H1 (cell line): ENCODE results near the gene ZFP36L2. TPM values are rescaled to one million over a fixed set of nuclear protein-coding genes. Genes with fewer than 3 reads are reported as not detected.

Experiments used
- CTCF ChIA-PET: fragments of 300-600 bp; sonication (Branson Sonifier 250); formaldehyde crosslinking; loops from one replicate; lab custom pipeline; 2021; ENCODE audit not compliant: partially characterized antibody; lab: Charles Lee
- POLR2A ChIA-PET: fragments of 300-600 bp; sonication (Branson Sonifier 250); formaldehyde crosslinking; loops from one replicate; lab custom pipeline; 2021; ENCODE audit warnings: inconsistent platforms; ENCODE audit not compliant: partially characterized antibody; lab: Charles Lee
- DNase-seq, 2 experiments: peaks; one replicate each; pipeline versions ENCODE4 v3.0.0 to v3.0.0-alpha.2; 2010 to 2022; ENCODE audit warnings: low spot score in 2 of 2, low read depth in 1 of 2, mixed read lengths in 1 of 2
- FAIRE-seq: peaks from 2 replicates; lab custom pipeline; 2011; peaks lifted over from hg19 to GRCh38; lab: Jason Lieb, UNC
- H2AFZ ChIP-seq: 2 replicates; pipeline ENCODE4 v1.8.1; 2012; ENCODE audit warnings: low read length, inconsistent platforms
- H2AK5ac ChIP-seq: 2 replicates; pipeline ENCODE4 v1.6.1; 2013; ENCODE audit warnings: low read depth, low read length
- H2BK120ac ChIP-seq: replicated peaks from 2 replicates; pipeline ENCODE3; 2013; ENCODE audit warnings: low read depth, low read length, inconsistent platforms
- H2BK12ac ChIP-seq: 2 replicates; pipeline ENCODE4 v1.6.1; 2013; ENCODE audit warnings: low read depth, low read length
- H2BK15ac ChIP-seq: 2 replicates; pipeline ENCODE4 v1.6.1; 2013; ENCODE audit warnings: low read length
- H2BK20ac ChIP-seq: 2 replicates; pipeline ENCODE4 v1.6.1; 2013; ENCODE audit warnings: low read length
- H2BK5ac ChIP-seq: 2 replicates; pipeline ENCODE4 v1.6.1; 2013; ENCODE audit warnings: low read depth, low read length
- H3K14ac ChIP-seq: 2 replicates; pipeline ENCODE4 v1.6.1; 2013; ENCODE audit warnings: inconsistent platforms; ENCODE audit not compliant: insufficient read length
- H3K18ac ChIP-seq: 2 replicates; pipeline ENCODE4 v1.6.1; 2013; ENCODE audit warnings: low read length; ENCODE audit errors: extremely low read depth
- H3K23ac ChIP-seq: 2 replicates; pipeline ENCODE4 v1.6.1; 2013; ENCODE audit warnings: inconsistent platforms; ENCODE audit not compliant: insufficient read length
- H3K23me2 ChIP-seq: 2 replicates; pipeline ENCODE4 v1.6.1; 2013; ENCODE audit warnings: low read depth, low read length
- H3K27ac ChIP-seq: 2 replicates; pipeline ENCODE4 v1.6.1; 2011; ENCODE audit warnings: low read depth, low read length, inconsistent platforms
- H3K27me3 ChIP-seq, 4 experiments: replicated peaks in 1 of 4; 1 replicate in 1 of 4; 2 replicates in 3 of 4; pipeline versions ENCODE4 v1.6.1 to v1.8.1; 2011 to 2013; ENCODE audit warnings: low read length in 3 of 4, mild to moderate bottlenecking in 3 of 4, inconsistent platforms in 2 of 4, mixed read lengths in 2 of 4, moderate library complexity in 1 of 4; ENCODE audit not compliant: control insufficient read depth in 3 of 4, insufficient read depth in 3 of 4; ENCODE audit errors: extremely low read depth in 1 of 4
- H3K36me3 ChIP-seq, 4 experiments: 2 replicates each; pipeline versions ENCODE4 v1.6.1 to v1.8.1; 2011 to 2013; ENCODE audit warnings: mild to moderate bottlenecking in 4 of 4, low read length in 3 of 4, moderate library complexity in 2 of 4, control low read depth in 1 of 4, inconsistent platforms in 1 of 4; ENCODE audit not compliant: insufficient read depth in 4 of 4, control insufficient read depth in 2 of 4
- H3K4ac ChIP-seq: replicated peaks from 2 replicates; pipeline ENCODE3; 2013; ENCODE audit warnings: low read length, low read depth, mixed read lengths, inconsistent platforms; ENCODE audit not compliant: insufficient read length
- H3K4me1 ChIP-seq, 4 experiments: replicated peaks in 1 of 4; 1 replicate in 1 of 4; 2 replicates in 3 of 4; pipeline versions ENCODE4 v1.6.1 to v1.8.1; 2011 to 2013; ENCODE audit warnings: low read length in 3 of 4, inconsistent platforms in 2 of 4, mixed read lengths in 1 of 4; ENCODE audit not compliant: insufficient read depth in 4 of 4, control insufficient read depth in 3 of 4
- H3K4me2 ChIP-seq, 2 experiments: 2 replicates each; pipeline versions ENCODE4 v1.6.1 to v1.8.1; 2011 to 2013; ENCODE audit warnings: low read depth in 2 of 2, low read length in 2 of 2, control low read depth in 1 of 2, inconsistent platforms in 1 of 2, mild to moderate bottlenecking in 1 of 2; ENCODE audit not compliant: insufficient read depth in 1 of 2
- H3K4me3 ChIP-seq, 4 experiments: fragments of 200-600, 300-600 bp in 1 of 4; sonication (generic), shearing (Covaris generic), sonication (Bioruptor Twin) in 1 of 4; 2 replicates each; pipeline versions ENCODE4 v1.5.1 to v1.8.1; 2011 to 2016; ENCODE audit warnings: low read length in 4 of 4, low read depth in 3 of 4, control low read depth in 2 of 4, inconsistent platforms in 2 of 4, mild to moderate bottlenecking in 2 of 4, mixed read lengths in 1 of 4, moderate library complexity in 1 of 4; ENCODE audit not compliant: insufficient read depth in 2 of 4; ENCODE audit errors: extremely low read depth in 1 of 4
- H3K56ac ChIP-seq: replicated peaks from 2 replicates; pipeline ENCODE3; 2013; ENCODE audit warnings: low read depth, mild to moderate bottlenecking, mixed read lengths, low read length, inconsistent platforms; ENCODE audit not compliant: insufficient read length
- H3K79me1 ChIP-seq: 2 replicates; pipeline ENCODE4 v1.6.1; 2013; ENCODE audit warnings: low read depth, low read length, control low read depth
- H3K79me2 ChIP-seq, 2 experiments: 2 replicates each; pipeline versions ENCODE4 v1.6.1 to v1.8.1; 2012 to 2013; ENCODE audit warnings: low read length in 2 of 2, mild to moderate bottlenecking in 2 of 2, inconsistent platforms in 1 of 2; ENCODE audit not compliant: insufficient read depth in 2 of 2, control insufficient read depth in 1 of 2
- H3K9ac ChIP-seq, 4 experiments: replicated peaks in 1 of 4; 1 replicate in 1 of 4; 2 replicates in 3 of 4; pipeline versions ENCODE4 v1.6.1 to v1.8.1; 2011 to 2013; ENCODE audit warnings: low read depth in 3 of 4, low read length in 3 of 4, control low read depth in 2 of 4, mild to moderate bottlenecking in 2 of 4, moderate library complexity in 2 of 4, inconsistent platforms in 1 of 4; ENCODE audit errors: extremely low read depth in 1 of 4
- H3K9me3 ChIP-seq, 2 experiments: 2 replicates each; pipeline versions ENCODE4 v1.6.1 to v1.8.1; 2012 to 2013; ENCODE audit warnings: mild to moderate bottlenecking in 2 of 2, moderate library complexity in 2 of 2, control low read depth in 1 of 2, inconsistent platforms in 1 of 2, low read depth in 1 of 2, low read length in 1 of 2, mixed read lengths in 1 of 2; ENCODE audit not compliant: insufficient read depth in 2 of 2
- H4K20me1 ChIP-seq, 2 experiments: replicated peaks in 1 of 2; 2 replicates each; pipeline versions ENCODE3 to v1.8.1; 2011 to 2013; ENCODE audit warnings: inconsistent platforms in 2 of 2, low read length in 2 of 2, mild to moderate bottlenecking in 1 of 2; ENCODE audit not compliant: insufficient read depth in 2 of 2, control insufficient read depth in 1 of 2
- H4K5ac ChIP-seq: 2 replicates; pipeline ENCODE4 v1.6.1; 2013; ENCODE audit warnings: low read length, low read depth, mixed read lengths, inconsistent platforms; ENCODE audit not compliant: insufficient read length
- H4K8ac ChIP-seq: 2 replicates; pipeline ENCODE4 v1.8.0; 2013; ENCODE audit warnings: mild to moderate bottlenecking, moderate library complexity, low read length, inconsistent platforms; ENCODE audit not compliant: insufficient read depth; ENCODE audit errors: extremely low read depth
- H4K91ac ChIP-seq: replicated peaks from 2 replicates; pipeline ENCODE3; 2013; ENCODE audit warnings: low read length, mixed read lengths, inconsistent platforms; ENCODE audit not compliant: insufficient read length
- CHD1 ChIP-seq: IDR thresholded peaks from 2 replicates; pipeline ENCODE4 v1.6.1; 2012; ENCODE audit warnings: low read depth, low read length, improper control_type of control experiment
- EGR1 ChIP-seq: IDR thresholded peaks from 2 replicates; pipeline ENCODE4 v1.6.1; 2011; ENCODE audit warnings: low read depth, low read length, borderline replicate concordance
- EZH2 ChIP-seq: fragments of 200-600 bp; sonication (generic); IDR thresholded peaks from 2 replicates; pipeline ENCODE4 v1.7.1; 2012; ENCODE audit warnings: low read depth, mild to moderate bottlenecking, moderate library complexity, low read length, inconsistent platforms; ENCODE audit not compliant: severe bottlenecking
- POLR2A ChIP-seq, 2 experiments: IDR thresholded peaks; 1 replicate in 1 of 2; 2 replicates in 1 of 2; pipeline ENCODE4 v1.6.1; 2011; ENCODE audit warnings: low read depth in 2 of 2, low read length in 2 of 2, mild to moderate bottlenecking in 2 of 2; ENCODE audit errors: control extremely low read depth in 1 of 2
- WGBS, 2 experiments: shearing (Covaris generic) in 1 of 2; methylation state at CpG; one replicate each; pipeline versions ENCODE4 v1.1.6 to v1.1.7; 2013 to 2015; ENCODE audit warnings: low lambda C conversion rate in 2 of 2, mixed read lengths in 2 of 2, inconsistent platforms in 1 of 2, low coverage in 1 of 2, missing lambda C conversion rate in 1 of 2; ENCODE audit not compliant: insufficient replicate concordance in 2 of 2, insufficient coverage in 1 of 2, insufficient read length in 1 of 2; ENCODE audit errors: extremely low coverage in 1 of 2, missing lambda C conversion rate in 1 of 2; 5-methylcytosine and 5-hydroxymethylcytosine counted together
- polyA plus RNA-seq, 7 experiments: library from polyadenylated mRNA; depleted of rRNA in 3 of 7; stranded (reverse) in 5 of 7; unstranded in 2 of 7; fragments of >200 nt in 5 of 7; fragments of 200-250 nt in 2 of 7; gene quantifications; 1 replicate in 5 of 7; 2 replicates in 1 of 7; 4 replicates in 1 of 7; pipeline versions ENCODE4 v1.2.1 to v1.2.3, GENCODE V29; 2011 to 2013; ENCODE audit warnings: missing spikeins in 2 of 7, mixed read lengths in 2 of 7
- total RNA-seq: library from RNA; stranded (reverse); fragmentation: NEBNext Ultra II Directional; extraction: Animal tissue kit (Norgen Biotek cat#: 25700); gene quantifications from 2 replicates; pipeline ENCODE4 v1.2.1, GENCODE V29; 2021

Gene ZFP36L2
- total and polyA plus RNA-seq, 2 of the 8 experiments (the other 6 are each of a cell fraction or from before 2014, with no cell fraction given), result 13.4 to 102 TPM

DNA sequence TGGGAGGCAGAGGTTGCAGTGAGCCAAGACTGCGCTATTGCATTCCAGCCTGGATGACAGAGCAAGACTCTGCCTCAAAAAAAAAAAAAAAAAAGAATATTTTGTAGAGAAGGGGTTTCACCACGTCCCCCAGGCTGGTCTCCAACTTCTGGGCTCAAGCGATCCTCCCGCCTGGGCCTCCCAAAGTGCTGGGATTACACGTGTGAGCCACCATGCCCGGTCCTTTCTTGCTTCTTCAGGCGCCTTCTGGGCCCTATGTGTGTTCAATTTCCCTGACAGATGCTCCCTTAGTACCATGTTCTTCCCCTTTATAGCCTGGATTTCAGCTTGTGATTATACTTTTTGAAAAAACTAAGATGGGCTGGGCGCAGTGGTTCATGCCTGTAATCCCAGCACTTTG, 9.8 kb downstream of the ZFP36L2 start:
- POLR2A ChIA-PET, result interaction anchor here (0.6 to 4.5 kb wide), 5 partner anchors 10 to 37 kb away, joined by 3 to 32 read pairs (median 6); partner anchors contain the start of gene ZFP36L2
- Histone ChIP-seq H2BK120ac (peak overlapping the region; percentile 95), H3K4ac (peak overlapping the region; percentile 60), H2AFZ (no peak overlapping the region), H3K4me1 (peaks cover 20 to 39% (median 29%) of the 10 kb centered on the region in 4 experiments), H2AK5ac (no peak overlapping the region), H3K36me3 (no peaks in the 10 kb centered on the region), H3K23ac (no peak overlapping the region), H4K20me1 (peaks cover 0 to 3% of the 10 kb centered on the region in 2 experiments), H2BK20ac (peak overlapping the region; percentile 93; the same call in 1 of the 2 replicates), H2BK12ac (no peak overlapping the region; the same call in 1 of the 2 replicates), H3K56ac (no peak overlapping the region), H3K4me2 (no peak overlapping the region), H2BK15ac (no peak overlapping the region), H3K79me1 (no peaks in the 10 kb centered on the region), H3K18ac (no peak overlapping the region), H3K9me3 (no peaks in the 10 kb centered on the region), H3K27me3 (no peaks in the 10 kb centered on the region), H3K79me2 (0 out of 4 replicates have a peak, but pooled peaks cover 0 to 4% of the 10 kb centered on the region in 2 experiments), H4K5ac (no peak overlapping the region), H3K14ac (no peak overlapping the region), H4K8ac (no peak overlapping the region), H2BK5ac (peak overlapping the region; percentile 2; the same call in 1 of the 2 replicates), H3K4me3 (no peak overlapping the region), H3K9ac (no peak overlapping the region), H3K27ac (no peak overlapping the region), H4K91ac (peak overlapping the region; percentile 27), H3K23me2 (peaks cover 8% of the 10 kb centered on the region)
- CTCF ChIA-PET, result interaction anchor here (1.0 to 7.6 kb wide), 18 partner anchors 9 to 285 kb away, joined by 3 to 101 read pairs (median 6); partner anchors contain the start of gene ZFP36L2
- TF ChIP-seq EZH2 (no peak), CHD1 (no peak), EGR1 (no peak), POLR2A (IDR thresholded peaks at IDR 0.05; ENCODE audit: control extremely low read depth in 1 of 2, low read depth in 2 of 2, low read length in 2 of 2) (no peak)
- DNase-seq (no peak), FAIRE-seq (no peak)
- WGBS, 2 experiments, result 88% methylated on average over 8 of the region's 8 CpGs; no CpG with 5 or more reads in 1 of the 2 experiments
